Measurements from ENCODE around the gene ATG4C.

DNA sequence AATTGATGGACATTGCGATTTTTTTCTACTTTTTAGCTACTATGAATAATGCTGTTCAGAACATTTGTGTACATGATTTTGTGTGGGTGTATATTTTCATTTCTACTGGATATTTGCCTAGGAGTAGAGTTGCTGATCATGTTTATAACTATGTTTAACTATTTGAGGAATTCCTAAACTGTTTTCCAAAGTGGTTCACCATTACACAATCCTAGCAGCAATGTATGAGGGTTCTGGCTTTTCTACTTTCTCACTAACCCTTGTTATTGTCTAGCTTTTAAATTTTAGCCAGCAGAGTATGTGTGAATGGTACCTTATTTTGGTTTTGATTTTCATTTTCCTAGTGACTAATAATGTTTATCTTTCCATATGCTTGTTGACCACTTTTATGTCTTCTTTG lies 86.2 kb downstream of the ATG4C start:
- TF ChIP-seq, protein P1, sequence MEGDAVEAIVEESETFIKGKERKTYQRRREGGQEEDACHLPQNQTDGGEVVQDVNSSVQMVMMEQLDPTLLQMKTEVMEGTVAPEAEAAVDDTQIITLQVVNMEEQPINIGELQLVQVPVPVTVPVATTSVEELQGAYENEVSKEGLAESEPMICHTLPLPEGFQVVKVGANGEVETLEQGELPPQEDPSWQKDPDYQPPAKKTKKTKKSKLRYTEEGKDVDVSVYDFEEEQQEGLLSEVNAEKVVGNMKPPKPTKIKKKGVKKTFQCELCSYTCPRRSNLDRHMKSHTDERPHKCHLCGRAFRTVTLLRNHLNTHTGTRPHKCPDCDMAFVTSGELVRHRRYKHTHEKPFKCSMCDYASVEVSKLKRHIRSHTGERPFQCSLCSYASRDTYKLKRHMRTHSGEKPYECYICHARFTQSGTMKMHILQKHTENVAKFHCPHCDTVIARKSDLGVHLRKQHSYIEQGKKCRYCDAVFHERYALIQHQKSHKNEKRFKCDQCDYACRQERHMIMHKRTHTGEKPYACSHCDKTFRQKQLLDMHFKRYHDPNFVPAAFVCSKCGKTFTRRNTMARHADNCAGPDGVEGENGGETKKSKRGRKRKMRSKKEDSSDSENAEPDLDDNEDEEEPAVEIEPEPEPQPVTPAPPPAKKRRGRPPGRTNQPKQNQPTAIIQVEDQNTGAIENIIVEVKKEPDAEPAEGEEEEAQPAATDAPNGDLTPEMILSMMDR (IDR thresholded peaks at IDR 0.05) = no peak
- TF ChIP-seq POLR2A (IDR thresholded peaks at IDR 0.05) = no peak
- TF ChIP-seq EP300 (IDR thresholded peaks at IDR 0.05) = no peak
